HT1080 (cell line): Measurements from ENCODE around the gene AGRN. TPM values are rescaled to one million over a fixed set of nuclear protein-coding genes. Genes with fewer than 3 reads are reported as not detected.
"Not testable (repeated sequence)": the region's sequence is repeated elsewhere in the genome, so short reads cannot be mapped to it uniquely, and the experiment has no call there.

ENCODE experiments used
- DNase-seq: peaks from one replicate; pipeline ENCODE4 v3.0.0-alpha.2; 2015; ENCODE audit warnings: low read depth
- total RNA-seq: library from RNA; depleted of rRNA; stranded (reverse); fragments of >200 nt; shearing (Covaris generic); gene quantifications from 2 replicates; pipeline ENCODE4 v1.2.3, GENCODE V29; 2014

Gene AGRN
- total RNA-seq, 1 experiment from 2014 or later: 101 TPM

GRCh38 chr1:1051127-1051810, 31.3 kb downstream of the AGRN start:
- DNase-seq: no peak

GRCh38 chr1:1052003-1052840, 32.3 kb downstream of the AGRN start:
- DNase-seq: no peak

GRCh38 chr1:1053022-1053421, 33.1 kb downstream of the AGRN start:
- no peak for DNase-seq

DNA sequence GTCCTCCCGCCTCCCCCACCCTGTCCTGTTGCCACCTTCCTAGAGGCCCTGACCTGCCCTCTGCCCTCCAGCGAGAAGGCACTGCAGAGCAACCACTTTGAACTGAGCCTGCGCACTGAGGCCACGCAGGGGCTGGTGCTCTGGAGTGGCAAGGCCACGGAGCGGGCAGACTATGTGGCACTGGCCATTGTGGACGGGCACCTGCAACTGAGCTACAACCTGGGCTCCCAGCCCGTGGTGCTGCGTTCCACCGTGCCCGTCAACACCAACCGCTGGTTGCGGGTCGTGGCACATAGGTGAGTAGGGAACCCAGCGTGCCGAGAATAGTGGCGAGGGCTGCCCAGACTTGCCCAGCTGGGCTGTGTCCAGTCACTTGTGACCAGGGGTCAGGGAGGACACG, 33.8 kb downstream of the AGRN start:
- no peak for DNase-seq

GRCh38 chr1:1054099-1054700, 34.3 kb downstream of the AGRN start:
- no peak for DNase-seq

GRCh38 chr1:1054971-1055370, 35.1 kb downstream of the AGRN start:
- no peak for DNase-seq

DNA sequence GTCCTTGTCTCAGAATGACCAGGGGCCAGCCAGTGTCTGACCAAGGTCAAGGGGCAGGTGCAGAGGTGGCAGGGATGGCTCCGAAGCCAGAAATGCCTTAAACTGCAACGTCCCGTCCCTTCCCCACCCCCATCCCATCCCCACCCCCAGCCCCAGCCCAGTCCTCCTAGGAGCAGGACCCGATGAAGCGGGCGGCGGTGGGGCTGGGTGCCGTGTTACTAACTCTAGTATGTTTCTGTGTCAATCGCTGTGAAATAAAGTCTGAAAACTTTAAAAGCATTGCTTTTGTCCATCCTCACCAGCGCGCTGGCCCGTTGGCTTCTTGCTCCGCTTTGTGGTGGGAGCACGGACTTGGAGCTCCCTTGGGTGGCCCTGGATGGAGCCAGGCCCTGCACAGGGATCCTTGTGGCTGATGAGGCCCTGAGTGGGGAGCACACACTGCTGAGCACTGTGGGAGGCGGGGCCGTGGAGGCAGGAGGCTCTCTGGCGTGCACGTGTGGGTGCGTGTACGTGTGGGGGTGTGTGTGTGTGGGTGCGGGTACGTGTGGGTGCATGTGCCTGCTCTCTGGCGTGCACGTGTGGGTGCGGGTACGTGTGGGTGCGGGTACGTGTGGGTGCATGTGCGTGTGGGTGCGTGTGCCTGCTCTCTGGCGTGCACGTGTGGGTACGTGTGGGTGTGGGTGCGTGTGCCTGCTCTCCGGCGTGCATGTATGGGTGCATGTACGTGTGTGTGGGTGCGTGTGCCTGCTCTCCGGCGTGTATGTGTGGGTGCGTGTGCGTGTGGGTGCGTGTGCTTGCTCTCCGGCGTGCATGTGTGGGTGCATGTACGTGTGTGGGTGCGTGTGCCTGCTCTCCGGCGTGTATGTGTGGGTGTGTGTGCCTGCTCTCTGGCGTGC, 36.2 kb downstream of the AGRN start:
- no peak for DNase-seq

DNA sequence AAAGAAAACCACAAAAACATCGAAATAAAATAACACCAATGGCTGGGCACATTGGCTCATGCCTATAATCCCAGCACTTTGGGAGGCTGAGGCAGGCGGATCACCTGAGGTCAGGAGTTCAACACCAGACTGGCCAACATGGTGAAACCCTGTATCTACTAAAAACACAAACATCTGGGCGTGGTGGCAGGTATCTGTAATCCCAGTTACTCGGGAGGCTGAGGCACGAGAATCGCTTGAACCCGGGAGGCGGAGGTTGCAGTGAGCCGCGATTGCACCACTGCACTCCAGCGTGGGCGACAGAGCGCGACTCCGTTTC, 37.8 kb downstream of the AGRN start:
- DNase-seq: not testable (repeated sequence)

DNA sequence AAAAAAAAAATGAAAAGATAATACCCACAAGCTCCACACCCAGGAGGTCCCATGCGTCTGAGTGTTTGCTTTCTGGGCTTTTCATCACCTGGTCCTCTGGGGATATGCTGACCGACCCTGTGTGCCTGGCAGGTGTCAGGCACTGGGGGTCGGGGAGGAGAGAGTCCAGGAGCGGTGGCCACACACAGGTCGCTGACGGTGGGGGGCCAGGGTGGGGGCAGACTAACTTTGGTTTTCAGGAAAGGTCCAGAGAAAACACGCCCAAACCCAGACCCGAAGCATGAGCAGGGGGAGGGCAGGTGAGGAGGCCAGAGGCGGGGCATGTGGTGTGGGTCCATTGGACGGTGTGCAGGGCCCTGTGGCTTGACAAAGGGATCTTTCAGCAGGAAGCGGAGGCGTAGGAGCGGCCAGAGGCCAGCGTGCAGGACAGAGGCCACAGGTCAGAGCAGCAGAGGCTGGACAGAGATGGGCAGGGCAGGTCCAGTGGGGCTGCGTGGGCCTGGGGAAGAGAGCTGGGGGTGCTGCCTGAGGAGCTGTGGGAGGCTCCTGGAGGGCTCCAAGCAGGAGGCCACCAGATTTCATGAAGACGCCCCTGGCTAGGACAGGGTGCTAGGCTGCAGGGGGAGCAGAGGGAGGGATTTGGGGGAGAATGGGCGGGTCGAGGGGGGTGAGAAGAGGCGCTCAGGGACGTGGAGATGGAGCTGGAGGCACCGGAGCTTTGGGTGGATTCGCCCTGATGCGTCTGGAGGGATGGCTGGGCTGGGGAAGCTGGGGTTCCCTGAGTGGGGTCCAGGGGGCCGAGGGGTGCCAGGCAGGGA, 38.4 kb downstream of the AGRN start:
- DNase-seq: no peak

DNA sequence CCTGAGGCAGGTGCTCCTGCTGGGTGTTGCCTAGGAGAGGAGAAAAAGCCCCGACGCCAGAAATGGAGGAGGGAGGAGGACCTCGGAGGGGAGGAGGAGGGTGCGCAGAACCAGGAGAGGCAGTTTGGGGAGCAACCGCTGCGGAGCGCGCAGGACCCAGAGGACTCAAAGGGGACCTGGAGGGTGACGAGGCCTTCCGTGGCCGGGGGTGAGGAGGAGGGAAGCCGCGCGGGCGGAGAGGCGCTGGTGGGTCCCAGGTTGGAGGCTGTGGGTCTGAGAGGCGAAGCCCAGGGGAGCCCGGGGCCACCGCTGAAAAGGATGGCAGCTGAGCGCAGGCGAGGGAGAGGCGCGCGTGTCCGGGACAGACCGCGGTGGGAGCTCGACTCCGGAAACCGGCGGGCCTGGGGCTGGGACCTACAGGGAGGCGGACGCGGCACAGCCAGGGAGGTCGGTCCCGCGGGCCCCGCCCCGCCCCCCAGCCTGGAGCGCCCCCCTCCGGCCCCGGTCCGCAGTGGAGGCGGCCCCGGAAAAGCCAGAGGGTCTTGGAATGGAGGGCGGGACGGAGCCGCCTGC, 39.1 kb downstream of the AGRN start:
- peak; percentile 31 for DNase-seq

GRCh38 chr1:1059494-1060280, 39.8 kb downstream of the AGRN start:
- peak; percentile 70 for DNase-seq

DNA sequence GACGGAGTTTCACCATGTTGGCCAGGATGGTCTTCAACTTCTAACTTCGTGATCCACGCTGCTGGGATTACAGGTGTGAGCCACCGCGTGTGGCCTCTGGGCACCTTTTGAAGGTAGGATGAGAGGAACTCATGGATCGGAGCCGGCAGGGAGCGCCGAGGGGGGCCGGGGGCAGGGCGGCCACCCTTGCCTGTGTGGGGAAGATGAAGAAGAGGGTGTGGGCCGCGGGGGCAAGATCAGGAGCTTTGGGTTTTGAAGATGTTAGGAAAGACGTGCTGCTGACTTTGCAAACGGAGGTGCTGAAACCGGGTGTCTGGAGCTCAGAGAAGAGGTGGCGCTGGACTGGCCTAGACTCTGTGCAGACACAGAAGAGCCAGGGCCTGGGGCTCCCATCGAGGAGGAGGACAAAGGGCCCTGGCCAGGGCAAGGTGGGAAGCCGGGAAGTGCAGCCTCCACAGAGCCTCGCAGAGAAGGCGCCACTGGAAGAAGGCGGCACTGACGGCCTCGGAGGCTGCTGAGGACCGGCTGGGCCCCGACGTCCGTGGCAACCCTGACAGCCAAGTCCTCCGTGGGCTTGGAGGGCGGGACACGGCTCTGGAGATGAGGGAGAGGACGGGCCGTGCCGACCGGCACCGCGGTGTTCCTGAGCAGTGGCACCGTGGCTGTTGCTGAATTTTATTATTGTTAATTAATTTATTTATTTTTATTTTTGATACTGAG, 40.5 kb downstream of the AGRN start:
- DNase-seq: no peak

DNA sequence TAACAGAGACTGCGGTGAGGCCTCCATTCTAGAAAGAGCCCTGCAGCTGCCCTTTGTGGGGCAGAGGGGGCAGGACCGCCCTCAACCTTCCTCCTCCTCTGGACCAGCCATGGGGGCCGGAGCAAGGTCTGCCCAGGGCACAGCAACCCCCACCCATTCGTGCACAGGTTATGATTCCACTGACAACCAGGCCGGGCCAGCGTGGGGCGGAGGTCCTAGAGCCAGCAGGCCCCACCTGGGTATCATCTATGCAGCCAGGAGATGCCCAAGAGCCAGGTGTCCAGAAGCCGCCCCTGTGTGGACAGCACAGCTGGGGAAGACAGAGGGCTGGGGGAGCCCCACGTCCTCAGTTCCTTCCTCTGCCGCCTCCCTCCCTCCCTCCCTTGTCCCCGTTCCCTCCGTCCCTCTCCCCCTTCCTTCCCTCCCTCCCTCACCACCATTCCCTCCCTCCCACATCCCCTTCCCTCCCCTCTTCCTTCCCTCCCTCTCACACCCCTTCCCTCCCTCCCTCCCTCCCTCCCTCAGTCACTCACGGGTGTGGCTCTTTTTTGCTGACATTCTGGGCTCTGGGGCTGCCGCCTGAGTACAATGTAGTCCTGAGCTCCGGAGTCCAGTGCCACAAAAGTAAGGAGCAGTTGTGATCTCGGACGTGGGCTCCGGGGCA, 41.9 kb downstream of the AGRN start:
- DNase-seq: no peak

- DNase-seq: no peak
Observed at GRCh38 chr1:1062348-1063163, 42.6 kb downstream of the AGRN start.

GRCh38 chr1:1063261-1063944, 43.5 kb downstream of the AGRN start:
- no peak for DNase-seq

GRCh38 chr1:1063945-1064831, 44.3 kb downstream of the AGRN start:
- DNase-seq: peak; percentile 96
